GM21737 (cell line): ENCODE data around the gene KIRREL3.

Experiments
- ATAC-seq: cut with Tn5 transposase; IDR thresholded peaks from one replicate; pipeline ENCODE4 v1.9.1; 2021; ENCODE audit warnings: mild to moderate bottlenecking, moderate library complexity; ENCODE audit not compliant: unreplicated experiment

KIRREL3 gene

GRCh38 chr11:126547161-126547560, 453.4 kb downstream of the KIRREL3 start:
- no peak for ATAC-seq

GRCh38 chr11:126546694-126547093, 453.9 kb downstream of the KIRREL3 start:
- no peak for ATAC-seq

GRCh38 chr11:126546191-126546590, 454.4 kb downstream of the KIRREL3 start:
- no peak for ATAC-seq

GRCh38 chr11:126545057-126545555, 455.5 kb downstream of the KIRREL3 start:
- no peak for ATAC-seq

- ATAC-seq = no peak
Measured at GRCh38 chr11:126544108-126545056, 456.2 kb downstream of the KIRREL3 start.

- ATAC-seq = no peak
Measured at GRCh38 chr11:126543691-126544090, 456.9 kb downstream of the KIRREL3 start.

GRCh38 chr11:126542334-126543015, 458.1 kb downstream of the KIRREL3 start:
- ATAC-seq = no peak

GRCh38 chr11:126538071-126538470, 462.5 kb downstream of the KIRREL3 start:
- ATAC-seq = no peak

GRCh38 chr11:126537492-126537891, 463.1 kb downstream of the KIRREL3 start:
- no peak for ATAC-seq

- ATAC-seq = no peak
Measured at GRCh38 chr11:126534141-126534805, 466.3 kb downstream of the KIRREL3 start.

GRCh38 chr11:126533560-126533959, 467.0 kb downstream of the KIRREL3 start:
- no peak for ATAC-seq

GRCh38 chr11:126530416-126530815, 470.2 kb downstream of the KIRREL3 start:
- no peak for ATAC-seq

- ATAC-seq = no peak
Measured at GRCh38 chr11:126529037-126529436, 471.5 kb downstream of the KIRREL3 start.

- no peak for ATAC-seq
Measured at GRCh38 chr11:126528075-126528474, 472.5 kb downstream of the KIRREL3 start.

- ATAC-seq = no peak
Measured at GRCh38 chr11:126527651-126528050, 472.9 kb downstream of the KIRREL3 start.

- no peak for ATAC-seq
Measured at GRCh38 chr11:126526471-126526870, 474.1 kb downstream of the KIRREL3 start.

- no peak for ATAC-seq
Measured at GRCh38 chr11:126525702-126526101, 474.9 kb downstream of the KIRREL3 start.

GRCh38 chr11:126525216-126525615, 475.4 kb downstream of the KIRREL3 start:
- ATAC-seq = no peak

- no peak for ATAC-seq
Measured at GRCh38 chr11:126523441-126524205, 476.9 kb downstream of the KIRREL3 start.

- ATAC-seq = no peak
Measured at GRCh38 chr11:126522606-126523005, 478.0 kb downstream of the KIRREL3 start.

GRCh38 chr11:126522152-126522551, 478.4 kb downstream of the KIRREL3 start:
- no peak for ATAC-seq
